Esophagus (tissue), 2 donors: ENCODE results near the gene SLC25A24. TPM values are rescaled to one million over a fixed set of nuclear protein-coding genes. Genes with fewer than 3 reads are reported as not detected.

ENCODE experiments used
- H3K27ac ChIP-seq, 2 donors: one replicate each; pipeline ENCODE4 v1.5.1; 2013; ENCODE audit warnings: low read depth in 2 of 2, mild to moderate bottlenecking in 2 of 2, inconsistent platforms in 1 of 2, low read length in 1 of 2, moderate library complexity in 1 of 2
- H3K27me3 ChIP-seq, 2 donors: one replicate each; pipeline ENCODE4 v1.6.1; 2013; ENCODE audit warnings: low read length in 2 of 2, control low read depth in 1 of 2, mild to moderate bottlenecking in 1 of 2; ENCODE audit not compliant: insufficient read depth in 2 of 2, control insufficient read depth in 1 of 2
- H3K36me3 ChIP-seq, 2 donors: one replicate each; pipeline ENCODE4 v1.6.1; 2013; ENCODE audit warnings: low read length in 1 of 2; ENCODE audit not compliant: control insufficient read depth in 2 of 2, insufficient read depth in 2 of 2
- H3K4me1 ChIP-seq, 2 donors: one replicate each; pipeline ENCODE4 v1.6.1; 2013; ENCODE audit warnings: low read length in 1 of 2; ENCODE audit not compliant: control insufficient read depth in 2 of 2, insufficient read depth in 2 of 2
- H3K4me3 ChIP-seq, 2 donors: one replicate each; pipeline ENCODE4 v1.5.1; 2013; ENCODE audit warnings: low read length in 2 of 2, mild to moderate bottlenecking in 2 of 2, low read depth in 1 of 2, moderate library complexity in 1 of 2
- H3K9me3 ChIP-seq, 2 donors: one replicate each; pipeline ENCODE4 v1.6.1; 2013; ENCODE audit warnings: mild to moderate bottlenecking in 2 of 2, low read depth in 1 of 2, low read length in 1 of 2, moderate library complexity in 1 of 2; ENCODE audit not compliant: control insufficient read depth in 2 of 2, insufficient read depth in 1 of 2
- WGBS, 2 donors: extraction: QIAGEN DNeasy Blood & Tissue Kit; methylation state at CpG; one replicate each; pipeline ENCODE4 v1.1.7; 2013; 5-methylcytosine and 5-hydroxymethylcytosine counted together
- polyA plus RNA-seq, 2 donors: library from polyadenylated mRNA; stranded (reverse); fragments of 200-250 nt; gene quantifications; one replicate each; pipeline ENCODE4 v1.2.3, GENCODE V29; 2013
- donor health status: healthy with polysubstance abuse.
- donor health status: Bipolar disorder and iron deficiency.

SLC25A24 gene
- polyA plus RNA-seq, 2 donors, result 3.2 to 9.3 TPM

DNA sequence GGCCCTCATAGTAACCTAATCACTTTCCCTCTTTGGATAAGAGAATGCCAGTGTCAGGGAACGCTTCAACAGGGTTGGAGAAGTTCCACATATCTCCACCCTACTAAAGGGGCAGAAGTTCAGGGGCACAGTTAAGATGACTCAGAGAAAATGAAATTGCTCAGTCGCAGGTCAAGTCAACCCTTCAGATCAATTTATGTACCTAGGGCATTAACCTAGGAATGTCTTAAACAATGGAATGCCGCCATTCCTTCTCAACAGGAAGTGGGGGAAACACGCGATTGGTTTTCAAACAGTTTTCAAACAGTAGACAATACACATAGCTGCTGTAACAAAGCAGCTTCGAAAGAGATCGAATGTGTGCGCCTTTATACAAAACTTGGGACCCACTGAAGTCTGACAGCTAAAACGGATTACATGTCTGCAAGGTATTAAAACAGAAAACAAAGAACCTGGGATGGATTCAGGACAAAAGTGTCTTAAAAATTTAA is 897 bp downstream of the SLC25A24 start:
- Histone ChIP-seq H3K27ac (peak overlapping the region; percentile 86 to 92), H3K27me3 (no peaks in the 10 kb centered on the region), H3K36me3 (no peaks in the 10 kb centered on the region), H3K4me1 (peaks cover 0 to 2% of the 10 kb centered on the region in 2 donors), H3K4me3 (peak overlapping the region; percentile 86 to 99), H3K9me3 (peaks cover 0 to 3% of the 10 kb centered on the region in 2 donors)
- WGBS, 2 donors, result 3 to 5% methylated on average over 9 of the region's 9 CpGs

DNA sequence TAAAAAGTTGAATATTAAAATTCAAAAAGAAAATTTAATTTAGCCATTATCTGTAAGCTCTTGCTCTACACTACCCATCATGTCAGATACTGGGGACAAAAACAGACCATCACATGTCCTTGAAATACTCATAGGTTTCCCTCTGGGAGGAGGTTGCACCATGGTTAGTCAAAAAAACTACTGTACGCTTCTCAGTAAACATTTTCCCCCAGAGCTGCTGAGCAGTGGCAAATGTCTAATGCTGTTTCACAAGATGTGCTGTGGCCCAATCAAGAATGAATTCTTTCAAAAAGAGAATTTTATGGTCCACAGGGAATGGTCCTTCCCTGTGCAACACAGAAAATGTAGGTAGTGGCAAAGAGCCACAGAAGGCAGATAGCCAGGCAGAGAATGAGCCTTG is 6.1 kb downstream of the SLC25A24 start:
- Histone ChIP-seq H3K27ac (no peak overlapping the region), H3K36me3 (peaks cover 0 to 6% of the 10 kb centered on the region in 2 donors), H3K4me3 (no peak overlapping the region), H3K27me3 (no peaks in the 10 kb centered on the region), H3K4me1 (peaks cover 0 to 2% of the 10 kb centered on the region in 2 donors), H3K9me3 (peaks cover 0 to 3% of the 10 kb centered on the region in 2 donors)
- WGBS, 2 donors, result 100% methylated on average over 1 of the region's 1 CpG

DNA sequence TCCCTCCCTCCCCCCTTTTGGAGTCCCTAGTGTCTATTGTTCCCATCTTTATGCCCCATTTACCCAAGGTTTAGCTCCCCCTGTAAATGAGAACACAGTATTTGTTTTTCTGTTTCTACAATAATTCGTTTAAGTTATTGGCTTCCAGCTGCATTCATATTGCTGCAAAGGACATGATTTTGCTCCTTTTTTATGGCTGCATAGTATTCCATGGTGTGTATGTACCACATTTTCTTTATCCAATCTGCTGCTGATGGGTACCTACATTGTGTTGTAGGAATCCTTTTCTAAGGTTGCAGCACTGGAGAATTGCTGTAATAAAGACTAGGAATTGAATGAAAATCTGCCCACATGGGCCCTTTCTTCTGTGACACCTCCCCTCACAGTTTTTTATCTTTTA is 6.8 kb downstream of the SLC25A24 start:
- WGBS, 2 donors, result 95% methylated on average over 1 of the region's 1 CpG
- H3K4me1 ChIP-seq, result no peaks in the 10 kb centered on the region
- peaks cover 0 to 3% of the 10 kb centered on the region in 2 donors for H3K9me3 ChIP-seq
- no peak overlapping the region for H3K27ac ChIP-seq
- peaks cover 2 to 6% of the 10 kb centered on the region in 2 donors for H3K36me3 ChIP-seq
- no peaks in the 10 kb centered on the region for H3K27me3 ChIP-seq
- H3K4me3 ChIP-seq, result no peak overlapping the region

DNA sequence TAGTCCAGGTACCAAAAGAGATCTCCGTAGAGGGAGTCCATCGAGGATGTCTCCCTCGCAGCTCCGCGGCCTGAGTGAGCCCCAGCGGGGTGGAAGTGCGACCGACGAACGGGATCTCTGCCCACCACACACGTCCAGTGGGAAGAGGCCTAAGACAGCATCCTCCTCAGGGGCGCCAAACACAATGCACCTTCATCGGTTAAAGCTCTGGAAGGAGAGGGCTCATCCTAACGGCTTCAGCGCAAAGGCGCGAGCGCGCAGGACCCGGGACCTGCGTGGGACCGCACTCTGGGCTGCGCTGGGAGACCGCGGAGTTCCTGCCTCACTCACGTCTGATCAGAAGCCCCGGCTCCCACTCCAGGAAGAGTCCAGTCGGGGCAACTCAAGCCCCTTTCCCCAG is 7.6 kb downstream of the SLC25A24 start:
- Histone ChIP-seq H3K9me3 (peaks cover 0 to 3% of the 10 kb centered on the region in 2 donors), H3K36me3 (peaks cover 2 to 6% of the 10 kb centered on the region in 2 donors), H3K27me3 (no peaks in the 10 kb centered on the region), H3K27ac (no peak overlapping the region), H3K4me3 (no peak overlapping the region), H3K4me1 (no peaks in the 10 kb centered on the region)
- WGBS, 2 donors, result 97 to 98% methylated on average over 28 of the region's 28 CpGs

DNA sequence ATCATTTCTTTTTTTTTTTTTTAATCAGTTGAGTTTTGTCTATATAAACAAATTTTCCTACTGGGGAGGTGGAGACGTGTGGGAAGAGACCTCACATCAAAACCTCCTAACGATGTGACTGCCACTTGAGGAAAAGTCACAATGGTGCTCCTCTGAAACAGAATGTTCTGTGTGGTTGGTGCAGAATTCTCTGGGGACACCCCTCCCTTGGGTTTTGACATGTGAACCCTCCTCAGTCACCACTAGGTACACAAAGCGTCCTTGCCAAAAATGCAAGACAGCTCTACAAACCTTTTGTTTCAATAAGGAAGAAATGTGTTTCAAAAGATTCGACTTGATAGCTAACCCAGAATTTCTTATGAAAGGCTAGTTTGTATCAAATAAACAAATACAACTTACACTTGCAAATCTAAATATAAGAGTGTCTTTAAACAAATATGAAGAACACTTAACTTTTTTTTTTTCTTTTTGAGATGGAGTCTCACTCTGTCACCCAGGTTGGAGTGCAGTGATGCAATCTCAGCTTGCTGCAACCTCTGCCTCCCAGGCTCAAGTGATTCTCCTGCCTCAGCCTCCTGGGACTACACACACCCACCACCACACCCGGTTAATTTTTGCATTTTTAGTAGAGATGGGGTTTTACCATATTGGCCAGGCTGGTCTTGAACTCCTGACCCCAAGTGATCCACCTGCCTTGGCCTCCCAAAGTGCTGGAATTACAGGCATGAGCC is 9.3 kb downstream of the SLC25A24 start:
- no peak overlapping the region for H3K27ac ChIP-seq
- peaks cover 0 to 3% of the 10 kb centered on the region in 2 donors for H3K9me3 ChIP-seq
- 86 to 90% methylated on average over 5 of the region's 5 CpGs for WGBS, 2 donors
- H3K36me3 ChIP-seq, result peaks cover 2 to 6% of the 10 kb centered on the region in 2 donors
- no peaks in the 10 kb centered on the region for H3K27me3 ChIP-seq
- H3K4me1 ChIP-seq, result no peaks in the 10 kb centered on the region
- no peak overlapping the region for H3K4me3 ChIP-seq

DNA sequence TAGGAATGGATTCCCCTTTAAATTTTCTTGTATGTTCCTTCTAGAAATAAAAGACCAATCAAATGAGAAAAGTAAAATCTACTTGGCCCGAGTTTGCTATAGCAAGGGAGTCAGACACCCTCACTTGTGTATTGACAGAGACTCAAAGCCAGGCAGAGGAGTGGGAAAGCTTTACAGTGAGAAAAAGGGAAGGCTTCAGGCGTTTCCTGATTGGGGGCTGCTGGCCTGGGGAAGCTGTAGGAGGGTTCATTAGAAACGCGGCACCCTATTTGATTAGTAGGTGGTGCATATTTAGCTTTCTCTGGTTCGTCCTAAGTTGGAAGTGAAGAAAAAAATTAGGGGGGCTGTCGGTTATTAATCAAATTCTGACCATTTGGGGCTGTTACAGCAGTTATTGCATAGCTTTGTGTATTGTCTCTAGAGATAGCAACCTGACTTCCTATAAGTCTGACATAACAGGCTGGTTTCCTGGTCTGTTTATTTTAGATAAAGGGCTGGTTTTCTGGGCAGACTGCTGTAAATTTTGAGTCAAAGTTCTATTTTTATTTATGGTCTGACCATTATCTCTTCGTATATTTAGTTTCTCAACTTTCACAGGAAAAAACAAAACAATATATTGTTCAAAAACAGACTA is 10.0 kb downstream of the SLC25A24 start:
- H3K36me3 ChIP-seq, result peaks cover 2 to 6% of the 10 kb centered on the region in 2 donors
- H3K27ac ChIP-seq, result no peak overlapping the region
- peaks cover 0 to 3% of the 10 kb centered on the region in 2 donors for H3K9me3 ChIP-seq
- no peak overlapping the region for H3K4me3 ChIP-seq
- WGBS, 2 donors, result 86 to 91% methylated on average over 7 of the region's 7 CpGs
- H3K4me1 ChIP-seq, result no peaks in the 10 kb centered on the region
- no peaks in the 10 kb centered on the region for H3K27me3 ChIP-seq

DNA sequence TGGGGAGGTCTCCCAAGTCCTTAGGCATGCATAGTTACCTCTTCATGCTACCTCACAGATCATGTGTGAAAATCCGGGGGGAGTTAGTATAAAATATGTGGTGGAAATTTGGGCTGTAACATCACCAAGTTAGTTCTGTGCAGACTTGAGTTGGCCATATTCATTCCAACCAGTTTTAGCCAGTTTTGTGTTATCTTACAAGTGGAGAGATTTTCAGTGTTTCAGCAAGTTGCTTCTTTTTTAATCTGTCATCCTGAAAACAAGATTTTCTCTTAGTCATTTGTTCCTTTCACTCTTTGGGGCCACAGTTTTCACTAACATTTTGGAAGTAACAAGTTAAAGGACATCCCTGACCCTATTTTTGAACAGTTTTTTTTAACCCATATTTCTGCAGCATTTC is 11.3 kb downstream of the SLC25A24 start:
- no peaks in the 10 kb centered on the region for H3K4me1 ChIP-seq
- WGBS, 2 donors, result 92 to 93% methylated on average over 1 of the region's 1 CpG
- H3K9me3 ChIP-seq, result peaks cover 0 to 3% of the 10 kb centered on the region in 2 donors
- peaks cover 2 to 6% of the 10 kb centered on the region in 2 donors for H3K36me3 ChIP-seq
- H3K27me3 ChIP-seq, result no peaks in the 10 kb centered on the region
- H3K27ac ChIP-seq, result no peak overlapping the region
- H3K4me3 ChIP-seq, result no peak overlapping the region

DNA sequence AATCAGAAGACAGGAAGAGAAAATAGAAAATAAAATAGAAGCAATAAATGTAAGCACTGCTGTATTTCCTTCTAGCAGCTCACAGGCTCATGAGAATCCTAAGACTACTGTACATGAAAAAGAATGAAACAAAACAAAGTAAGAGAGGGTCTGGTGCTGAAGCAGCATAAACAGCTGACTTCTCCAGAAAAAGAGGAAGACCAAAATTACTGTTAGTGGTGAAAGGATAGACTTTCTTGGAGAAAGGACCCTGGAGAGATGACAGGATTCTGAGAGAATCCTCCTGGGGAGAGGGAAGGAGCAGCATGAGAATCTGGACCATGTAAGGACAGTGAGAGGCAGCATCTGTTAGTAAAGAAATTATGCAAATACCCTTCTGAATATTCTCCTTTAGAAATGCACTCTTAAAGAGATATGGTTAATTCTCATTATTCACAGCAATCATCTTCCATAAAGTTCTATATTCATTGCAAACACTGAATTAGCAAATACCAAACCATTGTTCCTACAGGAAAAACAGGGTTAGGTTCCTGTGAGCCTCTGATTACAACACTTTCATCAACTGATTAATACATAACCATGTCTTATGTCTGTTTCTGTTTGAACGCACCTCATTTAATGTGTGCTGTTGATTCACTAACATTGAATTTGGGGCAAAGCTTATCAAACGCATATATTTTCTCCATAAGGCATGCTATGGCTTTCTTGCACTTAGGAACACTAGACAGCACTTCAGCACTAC is 17.0 kb downstream of the SLC25A24 start:
- Histone ChIP-seq H3K4me1 (no peaks in the 10 kb centered on the region), H3K4me3 (no peak overlapping the region), H3K27ac (no peak overlapping the region), H3K9me3 (no peaks in the 10 kb centered on the region), H3K27me3 (no peaks in the 10 kb centered on the region), H3K36me3 (no peaks in the 10 kb centered on the region)
- 48 to 50% methylated on average over 2 of the region's 2 CpGs for WGBS, 2 donors

DNA sequence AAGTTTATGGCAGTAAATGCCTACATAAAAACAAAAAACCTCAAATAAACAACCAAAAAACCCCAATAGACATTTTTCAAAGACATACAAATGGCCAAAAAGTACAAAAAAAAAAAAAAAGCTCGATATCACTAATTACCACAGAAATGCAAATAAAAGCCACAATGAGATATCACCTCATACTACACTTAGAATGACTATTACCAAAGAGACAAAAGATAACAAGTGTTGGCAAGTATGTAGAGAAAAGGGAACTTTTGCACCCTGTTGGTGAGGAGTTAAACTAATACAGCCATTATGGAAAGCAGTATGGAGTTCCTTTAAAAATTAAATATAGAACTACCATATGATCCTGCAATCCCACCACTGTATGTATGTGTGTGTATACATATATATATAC is 21.1 kb downstream of the SLC25A24 start:
- Histone ChIP-seq H3K4me3 (no peak overlapping the region), H3K27ac (no peak overlapping the region), H3K27me3 (no peaks in the 10 kb centered on the region), H3K9me3 (peaks cover 0 to 6% of the 10 kb centered on the region in 2 donors), H3K36me3 (peaks cover 0 to 6% of the 10 kb centered on the region in 2 donors), H3K4me1 (no peaks in the 10 kb centered on the region)
- 88 to 94% methylated on average over 1 of the region's 1 CpG for WGBS, 2 donors
